ENCODE data around the gene ISCU.
A peak's percentile ranks its signal among the peaks of the same experiment; 100 is the strongest.
"Not testable (repeated sequence)": the region's sequence is repeated elsewhere in the genome, so short reads cannot be mapped to it uniquely, and the experiment has no call there.

ISCU gene

DNA sequence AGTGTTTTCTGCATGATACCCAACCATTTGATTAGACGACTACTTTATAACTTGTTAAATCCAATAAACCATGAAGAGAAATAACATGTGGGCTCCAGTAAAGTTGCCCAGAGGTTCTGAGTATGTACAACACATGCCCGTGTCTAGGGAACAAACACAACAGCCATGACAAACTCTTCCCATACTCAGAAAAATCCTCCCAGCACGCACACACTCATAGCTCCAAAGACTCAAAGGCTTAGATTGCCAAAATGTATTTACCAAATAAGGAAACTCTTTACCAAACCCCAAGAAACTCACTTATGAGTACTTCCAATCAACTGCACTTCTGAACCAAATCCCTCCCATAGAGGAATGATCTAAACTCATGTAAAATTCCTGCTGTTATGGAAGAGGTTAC, 18.7 kb upstream of the ISCU start:
- DNase-seq (ENCODE audit: low read depth): no peak

DNA sequence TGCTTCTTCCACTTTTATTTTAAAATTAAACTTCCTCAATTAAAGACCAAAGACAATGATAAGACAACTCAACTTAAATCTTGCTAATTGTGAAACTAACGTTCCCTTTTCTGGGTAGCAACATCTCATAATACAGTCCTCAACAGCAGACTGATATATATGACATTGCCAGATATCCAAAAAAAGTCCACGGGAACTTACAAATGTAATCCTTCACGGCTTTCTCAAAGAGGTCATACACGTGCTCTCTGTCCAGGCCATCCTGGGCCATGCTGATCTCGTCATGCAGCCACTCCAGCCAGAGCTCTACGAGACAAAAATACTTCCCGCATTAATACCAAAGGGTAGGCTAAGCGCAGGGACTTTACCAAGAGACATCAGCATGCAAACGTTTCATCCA, 14.7 kb upstream of the ISCU start:
- DNase-seq (ENCODE audit: low read depth): no peak

DNA sequence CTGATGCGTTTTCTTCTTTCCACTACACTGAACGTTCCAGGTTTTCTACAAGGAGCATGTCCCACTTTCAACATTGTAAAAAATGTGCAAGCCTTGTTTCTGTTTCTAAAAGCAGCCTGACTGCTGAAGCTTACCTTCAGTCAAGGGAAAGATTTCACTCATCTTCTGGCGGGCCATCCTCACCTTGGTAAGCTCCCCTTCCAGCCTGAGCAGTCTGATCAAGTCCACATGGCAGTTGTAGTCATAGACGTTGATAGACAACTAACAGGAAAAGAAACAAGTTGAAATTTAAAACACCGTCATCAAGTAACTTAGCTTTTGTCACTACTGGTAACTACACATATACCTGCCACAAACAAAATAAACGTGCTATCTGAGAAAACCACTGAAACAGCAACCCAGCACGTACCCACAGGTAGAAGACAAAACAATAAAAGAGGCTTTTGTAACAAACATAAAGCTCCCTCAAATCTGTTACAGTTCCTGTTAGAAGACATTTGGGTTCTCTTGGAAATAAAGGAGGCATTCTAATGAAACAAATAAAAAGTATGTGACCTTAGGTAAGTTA, 13.4 kb upstream of the ISCU start:
- no peak for DNase-seq (ENCODE audit: low read depth)

DNA sequence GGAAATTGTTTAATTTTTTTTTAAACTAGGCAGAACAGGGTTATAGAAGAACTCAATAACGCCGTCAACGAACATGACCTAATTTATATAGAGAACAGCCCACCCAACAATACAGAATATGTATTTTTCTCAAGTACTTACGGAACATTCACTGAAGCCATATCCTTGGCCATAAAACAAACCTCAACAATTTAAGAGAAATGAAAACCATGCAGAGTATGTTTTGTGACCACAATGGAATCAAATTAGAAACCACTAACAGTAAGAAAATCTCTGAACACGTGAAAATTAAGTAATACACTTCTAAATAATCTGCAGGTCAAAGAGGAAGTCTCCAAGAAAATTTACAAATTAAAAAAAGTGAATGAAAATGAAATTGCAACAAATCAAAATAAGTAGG, 10.9 kb upstream of the ISCU start:
- no peak for DNase-seq (ENCODE audit: low read depth)

DNA sequence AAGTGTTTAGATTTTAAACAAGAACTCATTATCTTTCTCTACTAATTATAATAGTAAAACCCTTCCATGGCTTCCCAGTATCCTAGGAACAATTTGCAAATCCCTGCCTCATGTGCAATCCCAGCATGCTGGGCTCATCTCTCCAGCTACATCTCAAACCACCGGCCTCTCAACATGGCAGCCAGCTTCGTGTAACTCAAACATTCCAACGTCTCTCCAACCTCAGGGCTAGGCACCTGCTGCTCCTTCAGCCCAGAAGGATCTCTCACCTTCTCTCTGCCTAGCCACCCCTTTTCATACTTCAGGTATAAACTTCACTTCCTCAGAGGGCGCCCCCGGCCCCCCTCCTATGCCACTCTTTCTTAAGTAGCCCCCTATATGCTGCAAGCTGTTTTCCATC, 8.6 kb upstream of the ISCU start:
- no peak for DNase-seq (ENCODE audit: low read depth)

DNA sequence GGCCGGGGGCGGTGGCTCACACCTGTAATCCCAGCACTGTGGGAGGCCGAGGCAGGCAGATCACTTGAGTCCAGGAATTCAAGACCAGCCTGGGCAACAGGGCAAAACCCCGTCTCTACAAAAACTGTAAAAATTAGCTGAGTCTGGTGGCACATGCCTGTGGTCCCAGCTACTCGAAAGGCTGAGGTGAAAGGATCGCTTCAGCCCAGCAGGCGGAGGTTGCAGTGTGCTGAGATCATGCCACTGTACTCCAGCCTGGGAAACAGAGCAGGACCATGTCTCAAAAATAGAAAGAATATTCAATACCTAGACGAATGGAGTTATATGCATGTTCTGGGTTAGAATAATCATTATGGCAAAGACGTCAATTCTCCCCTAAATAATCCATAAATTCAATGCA, 7.0 kb upstream of the ISCU start:
- DNase-seq (ENCODE audit: low read depth): not testable (repeated sequence)

DNA sequence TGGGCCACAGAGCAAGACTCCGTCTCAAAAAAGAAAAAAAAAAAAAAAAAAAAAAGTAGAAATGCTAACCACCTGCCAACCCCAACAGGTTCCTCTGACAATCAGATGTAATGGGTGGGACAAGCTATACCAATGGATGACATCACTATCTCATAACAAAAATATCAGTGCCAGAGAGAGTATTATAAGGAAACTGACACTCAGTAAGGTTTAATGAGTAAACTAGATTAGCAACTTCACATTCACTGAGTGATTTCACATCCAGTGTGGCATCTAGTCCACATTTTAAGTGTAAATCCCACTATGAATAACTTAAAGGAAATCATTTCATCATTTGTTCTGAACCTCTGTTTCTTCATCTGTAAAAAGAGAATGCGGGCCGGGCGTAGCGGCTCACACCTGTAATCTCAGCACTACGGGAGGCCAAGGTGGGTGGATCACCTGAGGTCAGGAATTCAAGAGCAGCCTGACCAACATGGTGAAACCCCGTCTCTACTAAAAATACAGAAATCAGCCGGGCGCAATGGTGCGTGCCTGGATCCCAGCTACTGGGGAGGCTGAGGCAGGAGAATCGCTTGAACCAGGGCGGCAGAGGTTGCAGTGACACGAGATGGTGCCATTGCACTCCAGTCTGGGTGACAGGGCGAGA, 3.3 kb upstream of the ISCU start:
- DNase-seq (ENCODE audit: low read depth): no peak

DNA sequence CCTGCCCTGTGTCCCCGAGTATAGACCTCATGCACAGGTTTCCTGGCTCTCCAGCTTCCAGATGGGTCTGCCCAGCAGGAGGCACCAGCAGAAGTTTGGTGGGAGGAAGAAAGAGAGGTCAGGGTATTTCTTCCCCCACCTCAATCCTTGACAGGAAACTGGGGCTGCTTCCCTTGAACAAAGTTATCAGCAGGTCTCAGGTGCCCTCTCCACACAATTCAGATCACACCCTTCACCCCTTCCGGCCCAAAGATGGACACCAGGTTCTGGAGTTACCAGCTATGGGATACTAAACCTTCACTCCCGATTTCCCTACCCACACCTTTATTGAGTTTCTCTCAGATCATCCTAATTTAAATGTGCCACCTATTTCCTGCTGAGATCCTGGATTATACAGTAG, 2.6 kb upstream of the ISCU start:
- DNase-seq (ENCODE audit: low read depth): no peak

DNA sequence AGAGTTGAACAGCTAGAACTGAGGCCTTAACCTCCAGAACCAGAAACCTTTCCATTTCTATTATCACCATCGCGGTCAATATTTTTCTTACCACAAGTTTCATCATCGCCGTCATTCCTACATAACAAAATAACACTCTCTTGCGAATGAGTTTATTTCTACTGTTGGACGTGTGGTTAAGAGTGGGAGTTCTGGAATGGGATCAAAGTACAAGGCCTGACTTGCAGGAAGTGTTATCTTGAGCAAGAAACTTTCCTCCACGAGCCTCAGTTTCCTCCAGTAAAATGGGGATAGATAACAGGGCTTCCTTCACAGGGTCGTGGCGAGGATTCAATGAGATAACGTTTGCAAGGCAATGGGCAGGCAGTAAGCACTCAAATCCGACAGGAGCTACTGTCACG, 2.1 kb upstream of the ISCU start:
- DNase-seq (ENCODE audit: low read depth): no peak

DNA sequence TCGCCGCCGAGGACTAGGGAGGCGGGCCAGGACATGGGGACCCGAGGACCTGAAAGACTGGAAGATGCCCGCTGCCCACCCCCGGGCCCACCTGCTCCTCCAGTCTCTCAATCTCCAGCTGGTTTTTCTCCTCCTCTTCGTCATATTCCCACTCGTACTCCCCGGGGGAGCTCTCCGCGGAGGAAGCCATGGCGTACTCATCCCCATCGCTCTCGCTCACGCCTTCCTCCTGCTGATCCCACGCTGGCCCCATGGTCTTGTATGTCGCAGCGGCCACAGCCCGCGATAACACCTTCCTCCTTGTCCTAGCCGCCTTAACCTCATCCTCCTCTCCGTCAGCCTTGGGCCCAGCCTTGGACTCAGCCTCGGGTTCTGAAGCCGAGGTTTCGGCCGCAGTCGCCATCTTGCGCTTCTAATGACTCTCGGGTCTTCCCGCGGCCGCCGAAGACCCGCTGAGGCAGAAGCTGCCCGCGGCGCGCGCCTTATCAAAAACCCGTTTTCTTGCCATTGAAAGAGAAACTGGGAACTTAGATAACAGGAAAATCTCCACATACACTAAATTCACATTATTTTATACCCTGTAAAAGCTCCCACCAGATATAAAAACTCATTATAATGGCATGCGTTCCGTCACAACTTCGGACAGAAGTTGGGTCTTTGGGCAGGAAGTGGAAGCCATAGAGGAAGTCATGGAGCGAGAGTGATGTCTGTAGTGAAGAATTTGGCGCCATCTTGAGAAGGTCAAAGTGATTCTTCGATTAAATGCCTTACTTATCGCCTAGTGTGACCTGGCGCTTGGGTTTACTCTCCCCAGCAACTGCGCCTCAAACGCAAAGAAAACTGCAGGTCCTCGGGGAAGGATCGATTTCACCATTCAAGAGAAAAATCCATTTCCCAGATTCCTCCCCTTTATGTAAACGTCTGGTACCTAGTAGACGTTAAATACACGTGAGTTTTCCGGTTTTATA, 1.4 kb upstream of the ISCU start, which contains the start of gene SART3:
SART3 (minus strand) TSS at position 422 of the 968 bp plus-strand sequence; CDS start at position 403, 19 bp downstream.
- DNase-seq (ENCODE audit: low read depth): peak; percentile 70

DNA sequence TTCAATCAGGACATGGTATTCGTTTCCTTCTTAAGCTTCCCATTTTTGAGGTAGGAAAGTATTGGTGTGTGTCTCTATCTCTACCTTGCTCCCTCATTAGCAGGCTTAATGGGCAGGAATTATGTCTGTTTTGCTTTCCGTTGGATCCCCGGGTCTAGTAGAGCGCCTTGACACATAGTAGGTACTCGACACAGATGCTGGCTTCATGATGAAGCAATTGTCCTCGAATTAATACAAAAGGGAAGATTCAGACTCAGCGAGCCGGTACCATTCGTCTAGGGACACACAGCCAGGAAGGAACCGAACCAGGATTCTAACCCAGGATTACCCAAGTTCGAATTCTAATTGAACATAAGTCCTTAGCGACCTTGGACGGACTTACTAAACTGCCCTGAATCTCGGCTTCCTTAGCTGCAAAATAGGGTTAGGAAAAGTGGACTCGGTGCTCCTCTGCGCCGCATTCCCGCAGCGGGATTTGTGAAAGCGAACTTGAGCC, 496 bp upstream of the ISCU start:
- DNase-seq (ENCODE audit: low read depth): no peak

DNA sequence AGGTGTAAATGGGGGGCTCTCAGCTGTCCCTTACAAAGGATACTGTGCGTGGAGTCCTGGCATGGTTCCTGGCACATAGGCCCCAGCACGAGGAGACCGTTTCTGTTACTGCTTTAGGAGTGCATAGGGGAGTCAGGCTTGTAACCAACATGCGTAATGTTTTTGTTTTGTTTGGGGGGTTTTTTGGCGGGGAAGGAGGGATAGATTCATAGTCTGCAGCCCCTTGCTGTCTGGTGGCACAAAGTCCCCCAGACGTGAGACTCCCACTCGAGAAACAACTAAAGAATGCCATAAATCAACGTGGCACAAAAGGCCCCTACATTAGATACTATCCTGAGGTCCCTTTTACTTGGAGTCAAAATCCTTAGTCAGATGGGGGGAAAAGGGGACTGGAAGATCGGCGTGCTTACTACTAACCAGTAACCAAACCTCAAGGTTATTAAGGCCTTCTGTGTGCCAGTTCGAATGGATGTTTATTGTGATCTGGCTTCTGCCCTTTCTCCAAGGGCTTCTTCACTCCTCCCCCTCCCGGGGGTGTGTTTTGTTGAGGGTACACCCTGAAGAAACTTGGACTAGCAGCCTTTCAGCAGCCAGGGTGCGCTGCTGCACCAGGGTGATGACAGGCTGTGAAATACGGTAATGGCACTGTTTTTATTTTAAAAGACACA, 874 bp downstream of the ISCU start:
- DNase-seq (ENCODE audit: low read depth): peak; percentile 84

DNA sequence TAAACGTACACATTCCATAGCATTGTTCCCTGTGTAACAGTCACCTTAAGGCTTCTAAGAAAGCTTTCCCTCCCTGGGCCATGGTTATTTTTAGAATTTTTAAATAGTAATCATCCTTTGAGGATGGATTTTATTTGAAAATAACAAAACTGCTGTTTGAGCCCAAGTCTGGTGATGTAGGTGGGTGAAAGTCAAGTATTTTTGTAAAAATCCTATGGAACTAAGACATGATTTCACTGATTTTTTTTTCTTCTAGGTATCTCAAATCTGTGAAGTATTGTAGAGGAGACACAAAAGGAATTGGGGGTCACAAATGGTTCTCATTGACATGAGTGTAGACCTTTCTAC, 1.4 kb downstream of the ISCU start:
- DNase-seq (ENCODE audit: low read depth): no peak

DNA sequence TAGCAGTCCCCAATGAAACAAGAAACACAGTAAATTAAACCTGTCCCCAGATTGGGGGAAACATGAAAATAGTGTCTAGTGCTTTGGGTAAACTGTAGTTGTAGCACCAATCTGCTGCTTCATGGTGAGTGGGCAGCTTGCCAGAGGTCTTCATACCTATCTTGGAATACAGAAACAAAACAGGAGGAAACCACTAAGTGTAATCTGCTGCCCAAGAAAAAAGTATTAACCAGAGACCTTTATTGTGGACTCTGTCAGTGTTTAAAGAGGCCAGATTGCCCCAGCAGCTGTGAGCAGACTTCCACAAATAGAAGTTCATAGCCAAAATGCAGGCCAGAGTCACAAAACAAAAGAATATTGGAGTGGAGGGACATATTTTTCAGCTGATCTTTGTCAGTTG, 2.3 kb downstream of the ISCU start:
- DNase-seq (ENCODE audit: low read depth): no peak

DNA sequence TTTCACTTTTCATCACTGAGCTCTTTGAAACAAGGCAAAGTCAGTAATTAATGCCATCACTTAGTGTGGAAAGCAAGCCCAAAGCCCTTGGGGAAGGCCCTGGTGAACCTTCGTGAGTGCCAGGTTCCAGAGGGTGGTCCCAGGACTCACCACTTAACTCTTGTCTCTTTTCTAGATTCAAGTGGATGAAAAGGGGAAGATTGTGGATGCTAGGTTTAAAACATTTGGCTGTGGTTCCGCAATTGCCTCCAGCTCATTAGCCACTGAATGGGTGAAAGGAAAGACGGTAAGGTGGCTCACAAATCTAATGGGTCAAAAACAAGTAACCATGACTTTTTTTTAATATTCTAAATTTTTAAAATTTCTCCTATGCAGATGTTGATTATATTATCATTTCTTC, 2.8 kb downstream of the ISCU start:
- DNase-seq (ENCODE audit: low read depth): no peak

DNA sequence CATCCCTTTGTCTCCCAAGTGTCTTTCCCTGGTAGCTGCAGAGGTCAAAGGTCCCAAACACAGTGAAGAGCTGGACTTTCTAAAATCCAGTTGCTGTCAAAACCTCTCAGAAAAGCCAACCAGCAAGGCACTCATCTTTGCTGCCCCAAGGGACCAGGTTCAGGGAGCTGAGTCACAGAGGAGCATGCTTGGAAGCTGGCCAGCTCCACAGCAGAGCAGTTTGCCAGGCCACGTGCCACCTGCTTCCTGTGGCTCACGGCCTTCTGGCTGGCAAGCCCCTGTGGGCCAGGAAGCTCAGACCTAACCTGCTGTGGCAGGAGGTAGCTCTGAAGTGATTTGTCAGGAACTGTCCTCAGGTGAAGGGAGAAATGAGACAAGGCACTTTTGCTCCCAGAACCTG, 3.6 kb downstream of the ISCU start:
- DNase-seq (ENCODE audit: low read depth): peak; percentile 54

DNA sequence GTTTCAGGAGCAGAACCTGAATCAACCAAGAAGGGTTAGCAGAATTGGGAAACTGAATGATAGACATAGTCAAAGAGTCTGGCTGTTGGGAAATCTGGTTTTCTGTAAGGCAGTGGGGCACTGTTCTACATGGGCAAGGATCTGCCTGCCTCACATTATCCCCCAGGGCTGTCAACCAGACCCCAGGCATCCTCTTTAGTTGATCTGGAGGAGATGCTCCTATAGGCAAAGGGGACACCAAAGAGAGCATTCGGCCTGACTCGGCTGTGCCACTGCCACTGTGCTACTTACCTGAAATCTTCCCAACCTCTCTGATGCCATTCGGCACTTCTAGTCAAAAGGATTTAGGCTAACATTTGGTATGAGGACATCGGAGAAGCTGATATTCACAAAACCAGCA, 4.1 kb downstream of the ISCU start:
- DNase-seq (ENCODE audit: low read depth): no peak

DNA sequence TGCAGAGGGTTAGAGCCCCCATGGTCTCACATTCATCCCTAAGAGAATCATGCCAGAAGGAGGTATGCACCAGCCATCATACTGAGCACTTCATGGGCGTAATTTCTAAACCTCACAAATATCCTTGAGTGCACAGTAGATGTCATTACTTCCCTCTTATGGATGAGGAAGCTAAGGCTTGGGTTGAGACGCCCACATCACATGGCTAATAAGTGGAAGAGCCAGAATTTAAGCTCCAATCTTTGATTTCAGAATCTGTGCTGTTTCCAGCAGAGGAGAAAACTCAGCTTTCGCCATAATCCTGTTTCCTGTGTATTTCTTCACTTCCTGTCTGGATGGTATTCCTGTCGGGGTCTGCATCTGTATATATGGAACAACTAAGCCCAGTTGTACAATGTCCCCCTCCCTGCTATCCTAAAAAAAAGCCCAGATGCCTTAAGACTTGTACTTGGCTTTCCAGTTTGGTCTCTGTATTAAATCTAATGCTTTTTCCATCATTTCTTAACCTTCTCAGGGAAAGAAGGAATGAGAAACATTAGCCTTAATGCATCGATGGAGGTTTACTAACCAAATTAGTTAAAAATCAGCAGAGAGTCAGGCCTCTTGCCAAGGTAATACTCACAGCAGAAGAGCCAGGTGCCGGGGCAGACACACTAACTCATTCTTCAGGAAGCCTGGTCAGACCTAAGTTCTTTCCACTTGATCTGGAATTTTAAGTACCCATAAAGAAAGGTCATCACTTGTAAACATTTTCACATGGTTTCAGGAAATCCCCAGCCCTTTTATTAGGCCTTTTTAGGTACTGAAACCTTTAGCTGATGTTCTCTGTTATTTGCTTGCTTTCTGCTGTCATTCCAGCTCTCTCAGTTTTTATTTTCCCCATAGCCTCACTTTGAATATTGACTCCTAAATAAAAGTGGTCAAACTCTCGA, 5.3 kb downstream of the ISCU start:
- DNase-seq (ENCODE audit: low read depth): no peak

DNA sequence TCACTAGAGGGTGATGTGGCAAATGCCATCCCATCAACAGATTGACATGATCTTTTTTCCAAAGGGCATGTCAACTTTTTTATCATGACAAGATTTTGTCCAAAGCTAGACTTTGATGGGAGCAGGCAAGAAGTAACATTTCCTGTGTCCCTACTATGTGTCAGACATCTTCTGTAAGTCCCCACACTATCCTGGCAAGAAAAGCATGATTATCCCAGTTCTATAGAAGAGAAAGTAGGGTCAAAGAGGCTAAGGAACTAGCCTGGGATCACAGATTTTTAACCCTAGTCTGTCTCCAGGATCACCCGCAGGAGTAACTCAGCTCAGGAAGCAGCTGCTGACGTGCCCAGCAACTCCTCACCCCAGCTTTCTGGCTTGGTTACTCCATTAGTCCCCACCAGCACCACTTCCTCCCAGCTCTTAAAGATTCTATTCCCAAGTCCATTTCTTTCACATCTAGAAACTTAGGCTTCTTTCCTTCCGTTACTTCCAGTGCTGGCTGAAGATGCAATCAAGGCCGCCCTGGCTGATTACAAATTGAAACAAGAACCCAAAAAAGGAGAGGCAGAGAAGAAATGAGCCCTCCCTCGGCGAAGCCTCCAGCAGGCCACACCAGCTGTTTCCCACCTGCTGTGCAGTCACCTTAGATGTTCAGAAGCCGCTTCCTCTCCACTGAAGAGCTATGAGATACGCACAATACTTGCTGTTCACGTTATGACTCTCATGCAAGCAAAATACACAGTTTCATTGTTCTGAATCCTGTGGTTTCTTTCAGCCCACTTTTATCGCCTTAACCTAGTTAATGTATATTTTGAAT, 6.2 kb downstream of the ISCU start:
- DNase-seq (ENCODE audit: low read depth): peak; percentile 65
